Parathyroid adenoma (tissue), 2 donors: Measurements from ENCODE around the gene MAST2.

ENCODE experiments used
- H2AFZ ChIP-seq: fragments of 300-600 bp; sonication (generic); one replicate; pipeline ENCODE4 v1.7.0; 2017; ENCODE audit warnings: antibody characterized with exemption, mild to moderate bottlenecking
- H3K27ac ChIP-seq: fragments of 300-600 bp; sonication (generic); one replicate; pipeline ENCODE4 v1.7.0; 2017
- H3K27me3 ChIP-seq: fragments of 300-600 bp; sonication (generic); one replicate; pipeline ENCODE4 v1.7.0; 2017; ENCODE audit warnings: low read length; ENCODE audit not compliant: control insufficient read depth, insufficient read depth
- H3K36me3 ChIP-seq: fragments of 300-600 bp; sonication (generic); one replicate; pipeline ENCODE4 v1.7.0; 2017; ENCODE audit warnings: low read length; ENCODE audit not compliant: control insufficient read depth, insufficient read depth
- H3K4me1 ChIP-seq: fragments of 300-600 bp; sonication (generic); one replicate; pipeline ENCODE4 v1.7.0; 2017; ENCODE audit warnings: control low read depth
- H3K4me2 ChIP-seq: fragments of 300-600 bp; sonication (generic); one replicate; pipeline ENCODE4 v1.7.0; 2017; ENCODE audit warnings: low read length
- H3K4me3 ChIP-seq: fragments of 300-600 bp; sonication (generic); one replicate; pipeline ENCODE4 v1.7.0; 2017; ENCODE audit warnings: low read depth, low read length
- H3K79me2 ChIP-seq: fragments of 300-600 bp; sonication (generic); one replicate; pipeline ENCODE4 v1.7.0; 2017; ENCODE audit warnings: control low read depth
- H3K9ac ChIP-seq: fragments of 300-600 bp; sonication (generic); one replicate; pipeline ENCODE4 v1.7.0; 2017; ENCODE audit warnings: mild to moderate bottlenecking
- H3K9me3 ChIP-seq: fragments of 300-600 bp; sonication (generic); one replicate; pipeline ENCODE4 v1.7.0; 2017; ENCODE audit warnings: low read length; ENCODE audit not compliant: control insufficient read depth
- CTCF ChIP-seq: fragments of 300-600 bp; sonication (generic); IDR thresholded peaks from one replicate; pipeline ENCODE4 v1.7.0; 2017; ENCODE audit warnings: antibody characterized with exemption, mild to moderate bottlenecking
- donor health status: primary hyperparathyroidism.

The MAST2 gene

GRCh38 chr1:45908611-45909140, 105.3 kb downstream of the MAST2 start:
- Histone ChIP-seq H3K79me2 (no peaks in the 10 kb centered on the region), H3K4me2 (no peak overlapping the region), H3K9ac (no peak overlapping the region), H3K27me3 (no peaks in the 10 kb centered on the region), H3K4me1 (no peaks in the 10 kb centered on the region), H3K9me3 (no peaks in the 10 kb centered on the region), H2AFZ (no peak overlapping the region), H3K4me3 (no peak overlapping the region), H3K27ac (no peak overlapping the region), H3K36me3 (no peaks in the 10 kb centered on the region)
- no peak for TF ChIP-seq CTCF

GRCh38 chr1:45911634-45912033, 108.2 kb downstream of the MAST2 start:
- Histone ChIP-seq H3K36me3 (no peaks in the 10 kb centered on the region), H3K27ac (no peak overlapping the region), H3K9me3 (no peaks in the 10 kb centered on the region), H3K4me3 (no peak overlapping the region), H3K79me2 (no peaks in the 10 kb centered on the region), H3K4me1 (no peaks in the 10 kb centered on the region), H3K4me2 (no peak overlapping the region), H2AFZ (no peak overlapping the region), H3K9ac (no peak overlapping the region), H3K27me3 (no peaks in the 10 kb centered on the region)
- TF ChIP-seq CTCF = no peak

- Histone ChIP-seq H3K27ac (no peak overlapping the region), H3K9me3 (no peaks in the 10 kb centered on the region), H3K79me2 (no peaks in the 10 kb centered on the region), H3K9ac (no peak overlapping the region), H3K4me2 (no peak overlapping the region), H2AFZ (peak overlapping the region; percentile 33), H3K27me3 (no peaks in the 10 kb centered on the region), H3K4me1 (no peaks in the 10 kb centered on the region), H3K36me3 (no peaks in the 10 kb centered on the region), H3K4me3 (no peak overlapping the region)
- no peak for TF ChIP-seq CTCF
These were observed 109.8 kb downstream of the MAST2 start for GRCh38 chr1:45913183-45913683.

- H3K4me3 ChIP-seq = no peak overlapping the region
- no peaks in the 10 kb centered on the region for H3K4me1 ChIP-seq
- H3K9me3 ChIP-seq = no peaks in the 10 kb centered on the region
- H2AFZ ChIP-seq = no peak overlapping the region
- no peak for TF ChIP-seq CTCF
- H3K27ac ChIP-seq = no peak overlapping the region
- no peak overlapping the region for H3K9ac ChIP-seq
- no peaks in the 10 kb centered on the region for H3K27me3 ChIP-seq
- H3K36me3 ChIP-seq = no peaks in the 10 kb centered on the region
- no peak overlapping the region for H3K4me2 ChIP-seq
- H3K79me2 ChIP-seq = no peaks in the 10 kb centered on the region
These were observed 110.5 kb downstream of the MAST2 start for GRCh38 chr1:45913731-45914501.

- TF ChIP-seq CTCF = no peak
- Histone ChIP-seq H3K27me3 (no peaks in the 10 kb centered on the region), H3K79me2 (no peaks in the 10 kb centered on the region), H3K9me3 (no peaks in the 10 kb centered on the region), H3K27ac (no peak overlapping the region), H3K4me3 (no peak overlapping the region), H3K9ac (no peak overlapping the region), H2AFZ (no peak overlapping the region), H3K4me1 (no peaks in the 10 kb centered on the region), H3K36me3 (no peaks in the 10 kb centered on the region), H3K4me2 (no peak overlapping the region)
These were observed 111.4 kb downstream of the MAST2 start for GRCh38 chr1:45914836-45915235.
